Measurements from ENCODE around the gene PI4K2A. TPM values are rescaled to one million over a fixed set of nuclear protein-coding genes. Genes with fewer than 3 reads are reported as not detected.

PI4K2A gene
- total and polyA plus RNA-seq, 2 of the 4 experiments (the other 2 are of a cell fraction), result 15.8 to 27.3 TPM

GRCh38 chr10:97651773-97652172 is 11.3 kb downstream of the PI4K2A start:
- Histone ChIP-seq H3K9ac (ENCODE audit: low read depth, low read length) (no peak overlapping the region), H3K4me3 (ENCODE audit: insufficient read depth, low read depth, low read length) (no peak overlapping the region), H3K14ac (replicated peaks; ENCODE audit: low read depth, low read length) (peak overlapping the region; percentile 10; the same call in 1 of the 2 replicates), H3K36me3 (ENCODE audit: control insufficient read depth, insufficient read depth, low read length) (peaks cover 34% of the 10 kb centered on the region), H3K27ac (ENCODE audit: insufficient read depth, low read length) (no peak overlapping the region), H3K56ac (ENCODE audit: extremely low read depth, insufficient read depth, low read length) (no peak overlapping the region), H2AK9ac (replicated peaks; ENCODE audit: low read depth, low read length, poor library complexity) (no peak overlapping the region), H2AK5ac (ENCODE audit: low read depth, low read length) (0 out of 2 replicates have a peak overlapping the region, but pooled peaks have one; percentile 10), H2BK15ac (ENCODE audit: low read depth, low read length) (no peak overlapping the region), H4K91ac (ENCODE audit: insufficient read depth, low read depth, low read length) (no peak overlapping the region), H4K8ac (ENCODE audit: low read depth in 2 of 2, low read length in 2 of 2) (peak overlapping the region in 1 of 2 experiments; percentile 37; a peak in 2 of 4 replicates), H4K5ac (ENCODE audit: low read depth, low read length) (peak overlapping the region; percentile 83; the same call in 1 of the 2 replicates), H2BK5ac (ENCODE audit: low read depth, low read length, poor library complexity, severe bottlenecking) (peak overlapping the region; percentile 40), H3K9me1 (ENCODE audit: insufficient read depth, low read length) (peaks cover 23% of the 10 kb centered on the region), H3K79me1 (ENCODE audit: low read depth in 1 of 2, low read length in 2 of 2) (peaks cover 43 to 73% of the 10 kb centered on the region in 2 experiments), H3K23ac (ENCODE audit: low read depth, low read length) (no peak overlapping the region; the same call in 1 of the 2 replicates), H4K20me1 (ENCODE audit: insufficient read depth, low read length) (peaks cover 11% of the 10 kb centered on the region; the same call in 1 of the 2 replicates), H2BK120ac (ENCODE audit: low read depth, low read length) (peak overlapping the region; percentile 57), H3K9me3 (ENCODE audit: control insufficient read depth, insufficient read depth, low read length) (no peaks in the 10 kb centered on the region), H2BK20ac (ENCODE audit: low read depth, low read length) (peak overlapping the region; percentile 2; the same call in 1 of the 2 replicates), H3K4me2 (ENCODE audit: low read depth, low read length) (no peak overlapping the region), H3K4ac (ENCODE audit: low read depth, low read length) (peak overlapping the region; percentile 81; the same call in 1 of the 2 replicates), H3K18ac (ENCODE audit: low read depth, low read length) (peak overlapping the region; percentile 60; the same call in 1 of the 2 replicates), H3K27me3 (ENCODE audit: control insufficient read depth, insufficient read depth, low read length) (no peaks in the 10 kb centered on the region), H3K4me1 (ENCODE audit: control insufficient read depth, insufficient read depth, low read length) (peaks cover 19% of the 10 kb centered on the region), H2AFZ (replicated peaks; ENCODE audit: low read length, poor library complexity) (no peak overlapping the region)
- TF ChIP-seq NFE2L2 (IDR thresholded peaks at IDR 0.05; ENCODE audit: low read depth, low read length), result no peak
- intact Hi-C loops (cut with micrococcal nuclease), result no loop called here
- no TSS peak for BruUV-seq (replicated peaks)
- in situ Hi-C loops (cut with MboI; ENCODE audit: low sequenced_read_pairs), result no loop called here
- CTCF ChIA-PET, result no interaction called here
- no CpG with 5 or more reads among the region's 3 CpGs for WGBS, 2 experiments (ENCODE audit: extremely low coverage in 2 of 2, insufficient read length in 1 of 2)
- dilution Hi-C loops (cut with HindIII; ENCODE audit: low sequenced_read_pairs, unreplicated experiment), result no loop called here
- ATAC-seq (ENCODE audit: low read depth), result no peak
- POLR2A ChIA-PET (ENCODE audit: unreplicated experiment), result no interaction called here
- no peak for DNase-seq
